Loucy (cell line): ENCODE measurements around the gene FAM186B.

Experiments used
- H2AFZ ChIP-seq: fragments of 200-600 bp; sonication (generic); 2 replicates; pipeline ENCODE4 v1.6.0; 2016; ENCODE audit warnings: antibody characterized with exemption, mild to moderate bottlenecking, low read length, moderate library complexity
- H3F3A ChIP-seq: fragments of 200-600 bp; 2 replicates; pipeline ENCODE4 v1.6.0; 2016; ENCODE audit warnings: antibody characterized with exemption, low read depth, mild to moderate bottlenecking
- H3K27me3 ChIP-seq: fragments of 200-600 bp; sonication (generic); 2 replicates; pipeline ENCODE4 v1.6.1; 2014; ENCODE audit warnings: low read length, mild to moderate bottlenecking; ENCODE audit not compliant: insufficient read depth, poor library complexity, severe bottlenecking
- H3K36me3 ChIP-seq: fragments of 200-600 bp; sonication (generic); 2 replicates; pipeline ENCODE4 v1.6.1; 2016; ENCODE audit warnings: low read length; ENCODE audit not compliant: insufficient read depth
- H3K4me1 ChIP-seq: fragments of 200-600 bp; sonication (generic); 2 replicates; pipeline ENCODE4 v1.5.1; 2014; ENCODE audit warnings: low read length, mild to moderate bottlenecking; ENCODE audit not compliant: insufficient read depth, poor library complexity, severe bottlenecking
- H3K4me2 ChIP-seq: fragments of 200-600 bp; sonication (generic); 2 replicates; pipeline ENCODE4 v1.6.0; 2014; ENCODE audit warnings: antibody characterized with exemption, low read length, low read depth, mild to moderate bottlenecking; ENCODE audit not compliant: poor library complexity, severe bottlenecking
- H3K4me3 ChIP-seq: fragments of 200-600 bp; sonication (generic); 2 replicates; pipeline ENCODE4 v1.5.1; 2014; ENCODE audit warnings: low read length, mild to moderate bottlenecking, mixed read lengths; ENCODE audit not compliant: poor library complexity, severe bottlenecking
- H3K79me2 ChIP-seq: fragments of 200-600 bp; sonication (generic); 2 replicates; pipeline ENCODE4 v1.6.1; 2014; ENCODE audit warnings: low read length; ENCODE audit not compliant: insufficient read depth
- H3K9ac ChIP-seq: fragments of 200-600 bp; sonication (generic); 2 replicates; pipeline ENCODE4 v1.6.0; 2014; ENCODE audit warnings: mild to moderate bottlenecking, low read depth, low read length, moderate library complexity; ENCODE audit not compliant: poor library complexity, severe bottlenecking
- H3K9me2 ChIP-seq: fragments of 200-600 bp; sonication (generic); replicated peaks from 2 replicates; pipeline ENCODE4 v1.6.1; 2016; ENCODE audit warnings: low read depth, low read length, mixed read lengths
- H3K9me3 ChIP-seq: fragments of 200-600 bp; sonication (generic); 2 replicates; pipeline ENCODE4 v1.6.1; 2014; ENCODE audit warnings: mild to moderate bottlenecking, antibody characterized with exemption, low read length, low read depth; ENCODE audit not compliant: insufficient read depth
- H4K20me1 ChIP-seq: fragments of 200-600 bp; sonication (generic); 2 replicates; pipeline ENCODE4 v1.6.0; 2014; ENCODE audit warnings: antibody characterized with exemption, low read length, mild to moderate bottlenecking; ENCODE audit not compliant: insufficient read depth, poor library complexity, severe bottlenecking
- EZH2phosphoT487 ChIP-seq: fragments of 200-600 bp; IDR thresholded peaks from 2 replicates; pipeline ENCODE4 v1.6.1; 2018; ENCODE audit warnings: antibody characterized with exemption, mild to moderate bottlenecking, moderate library complexity, borderline replicate concordance
- TF ChIP-seq, protein P1 (sequence below): fragments of 200-600 bp; sonication (generic); conservative IDR thresholded peaks from 2 replicates; pipeline ENCODE4 v1.5.1; 2014; ENCODE audit warnings: mild to moderate bottlenecking, antibody characterized with exemption, low read length

FAM186B gene

DNA sequence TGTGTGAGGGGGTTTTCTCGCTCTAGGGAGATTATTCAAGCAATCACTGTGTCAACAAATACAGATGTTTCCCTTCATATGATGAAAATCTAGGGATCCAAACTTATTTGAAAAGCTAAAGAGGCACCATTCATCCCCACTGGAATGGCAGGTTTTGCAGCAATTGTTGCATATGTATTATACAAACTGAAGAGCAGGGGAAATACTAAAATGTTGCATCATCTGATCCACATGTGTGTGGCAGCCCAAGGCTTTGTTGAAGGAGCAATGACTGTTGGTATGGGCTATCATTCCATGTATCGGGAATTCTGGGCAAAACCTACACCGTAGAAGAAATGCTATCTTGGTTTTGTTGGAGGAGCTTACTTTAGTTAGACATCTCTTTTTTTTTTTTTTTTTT lies 13.8 kb upstream of the FAM186B start:
- Histone ChIP-seq H4K20me1 (no peaks in the 10 kb centered on the region), H2AFZ (no peak overlapping the region), H3F3A (peaks cover 9% of the 10 kb centered on the region), H3K4me2 (no peak overlapping the region), H3K36me3 (no peaks in the 10 kb centered on the region), H3K9ac (no peak overlapping the region), H3K4me3 (no peak overlapping the region), H3K4me1 (peaks cover 18% of the 10 kb centered on the region), H3K27me3 (peaks cover 22% of the 10 kb centered on the region), H3K9me2 (no peaks in the 10 kb centered on the region), H3K9me3 (no peaks in the 10 kb centered on the region), H3K79me2 (no peaks in the 10 kb centered on the region)
- no peak for TF ChIP-seq EZH2phosphoT487
- TF ChIP-seq, protein P1, sequence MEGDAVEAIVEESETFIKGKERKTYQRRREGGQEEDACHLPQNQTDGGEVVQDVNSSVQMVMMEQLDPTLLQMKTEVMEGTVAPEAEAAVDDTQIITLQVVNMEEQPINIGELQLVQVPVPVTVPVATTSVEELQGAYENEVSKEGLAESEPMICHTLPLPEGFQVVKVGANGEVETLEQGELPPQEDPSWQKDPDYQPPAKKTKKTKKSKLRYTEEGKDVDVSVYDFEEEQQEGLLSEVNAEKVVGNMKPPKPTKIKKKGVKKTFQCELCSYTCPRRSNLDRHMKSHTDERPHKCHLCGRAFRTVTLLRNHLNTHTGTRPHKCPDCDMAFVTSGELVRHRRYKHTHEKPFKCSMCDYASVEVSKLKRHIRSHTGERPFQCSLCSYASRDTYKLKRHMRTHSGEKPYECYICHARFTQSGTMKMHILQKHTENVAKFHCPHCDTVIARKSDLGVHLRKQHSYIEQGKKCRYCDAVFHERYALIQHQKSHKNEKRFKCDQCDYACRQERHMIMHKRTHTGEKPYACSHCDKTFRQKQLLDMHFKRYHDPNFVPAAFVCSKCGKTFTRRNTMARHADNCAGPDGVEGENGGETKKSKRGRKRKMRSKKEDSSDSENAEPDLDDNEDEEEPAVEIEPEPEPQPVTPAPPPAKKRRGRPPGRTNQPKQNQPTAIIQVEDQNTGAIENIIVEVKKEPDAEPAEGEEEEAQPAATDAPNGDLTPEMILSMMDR, result no peak

DNA sequence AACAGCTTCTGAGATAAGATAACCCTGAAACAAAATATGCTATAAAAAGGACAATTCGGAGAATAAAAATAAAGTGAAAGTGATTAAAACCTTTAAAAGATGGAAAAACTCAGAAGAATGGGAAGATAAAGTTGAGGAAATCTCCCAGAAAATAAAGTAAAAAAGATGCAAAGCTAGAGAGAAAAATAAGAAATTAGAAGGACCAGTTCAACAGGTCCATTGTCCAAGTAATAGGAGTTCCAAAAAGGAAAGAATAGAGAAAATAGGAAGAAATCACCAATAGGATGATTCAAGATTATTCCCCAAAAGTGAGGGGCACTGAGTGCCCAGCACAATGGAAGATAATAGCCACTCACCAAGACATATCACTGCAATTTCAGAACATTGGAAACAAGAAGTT lies 13.1 kb upstream of the FAM186B start:
- no peak overlapping the region for H3K4me2 ChIP-seq
- peaks cover 22% of the 10 kb centered on the region for H3K27me3 ChIP-seq
- no peaks in the 10 kb centered on the region for H3K9me3 ChIP-seq
- H3F3A ChIP-seq, result 0 out of 2 replicates have a peak, but pooled peaks cover 2% of the 10 kb centered on the region
- no peak for TF ChIP-seq EZH2phosphoT487
- TF ChIP-seq, protein P1, result no peak
- no peaks in the 10 kb centered on the region for H3K79me2 ChIP-seq
- H3K36me3 ChIP-seq, result no peaks in the 10 kb centered on the region
- H4K20me1 ChIP-seq, result no peaks in the 10 kb centered on the region
- H3K9me2 ChIP-seq, result no peaks in the 10 kb centered on the region
- H3K9ac ChIP-seq, result no peak overlapping the region
- H2AFZ ChIP-seq, result no peak overlapping the region
- H3K4me3 ChIP-seq, result no peak overlapping the region
- peaks cover 18% of the 10 kb centered on the region for H3K4me1 ChIP-seq

DNA sequence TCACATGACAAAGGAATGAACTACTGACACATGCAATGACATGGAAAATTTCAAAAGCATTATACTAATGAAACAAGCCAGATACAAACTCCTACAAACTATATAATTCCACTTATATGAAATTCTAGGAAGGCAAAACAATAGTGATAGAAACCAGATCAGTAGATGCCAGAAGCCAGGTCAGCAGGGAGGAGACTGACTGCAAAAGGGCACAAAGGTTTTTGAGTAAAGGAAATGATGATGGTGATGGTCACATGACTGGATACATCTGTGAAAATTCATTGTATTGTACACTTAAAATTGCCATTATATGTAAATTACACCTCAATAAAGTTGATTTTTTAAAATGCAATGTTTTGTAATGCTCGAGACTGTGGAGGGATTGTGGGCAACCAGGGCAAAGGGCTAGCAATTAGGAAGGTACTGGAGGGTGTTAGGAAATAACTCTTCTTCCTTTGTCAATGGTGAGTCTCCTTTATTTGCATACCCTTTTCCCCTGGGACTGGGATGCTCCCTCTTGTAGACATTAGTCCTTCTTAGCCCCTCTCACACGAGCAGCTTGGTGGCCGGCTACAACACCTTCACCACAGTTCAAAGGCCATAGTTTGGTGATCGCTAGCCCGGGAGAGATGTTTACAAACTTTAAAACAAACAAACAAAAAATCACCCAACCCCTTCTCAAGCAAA lies 11.2 kb upstream of the FAM186B start:
- TF ChIP-seq, protein P1, result no peak
- no peak for TF ChIP-seq EZH2phosphoT487
- H4K20me1 ChIP-seq, result no peaks in the 10 kb centered on the region
- no peaks in the 10 kb centered on the region for H3K9me2 ChIP-seq
- no peak overlapping the region for H2AFZ ChIP-seq
- H3K9ac ChIP-seq, result no peak overlapping the region
- no peak overlapping the region for H3K4me2 ChIP-seq
- peaks cover 22% of the 10 kb centered on the region for H3K27me3 ChIP-seq
- no peak overlapping the region for H3K4me3 ChIP-seq
- no peaks in the 10 kb centered on the region for H3K36me3 ChIP-seq
- no peaks in the 10 kb centered on the region for H3K79me2 ChIP-seq
- no peaks in the 10 kb centered on the region for H3K9me3 ChIP-seq
- 0 out of 2 replicates have a peak, but pooled peaks cover 2% of the 10 kb centered on the region for H3F3A ChIP-seq
- H3K4me1 ChIP-seq, result peaks cover 4% of the 10 kb centered on the region
